ENCODE results near the gene NAALADL2.
"Not testable (repeated sequence)": the region's sequence is repeated elsewhere in the genome, so short reads cannot be mapped to it uniquely, and the experiment has no call there.

Gene NAALADL2

DNA sequence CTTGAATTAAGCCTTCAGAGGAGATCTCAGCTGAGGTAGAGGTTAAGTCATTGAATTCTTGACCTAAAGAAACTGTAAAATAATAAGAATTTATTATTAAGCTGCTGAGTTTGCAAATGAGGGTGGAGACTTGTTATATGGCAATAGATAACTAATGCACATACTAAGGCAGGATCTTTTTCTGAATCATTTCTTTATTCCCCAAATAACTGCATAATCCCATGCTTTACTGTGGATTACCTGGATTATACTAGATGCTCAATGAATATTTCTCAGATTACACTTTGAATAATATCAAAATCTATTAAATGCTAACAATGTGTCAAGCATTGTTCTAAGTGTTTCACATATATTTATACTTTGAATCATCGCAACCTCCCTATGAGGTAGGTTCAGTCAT, 532.5 kb downstream of the NAALADL2 start:
- DNase-seq: no peak

DNA sequence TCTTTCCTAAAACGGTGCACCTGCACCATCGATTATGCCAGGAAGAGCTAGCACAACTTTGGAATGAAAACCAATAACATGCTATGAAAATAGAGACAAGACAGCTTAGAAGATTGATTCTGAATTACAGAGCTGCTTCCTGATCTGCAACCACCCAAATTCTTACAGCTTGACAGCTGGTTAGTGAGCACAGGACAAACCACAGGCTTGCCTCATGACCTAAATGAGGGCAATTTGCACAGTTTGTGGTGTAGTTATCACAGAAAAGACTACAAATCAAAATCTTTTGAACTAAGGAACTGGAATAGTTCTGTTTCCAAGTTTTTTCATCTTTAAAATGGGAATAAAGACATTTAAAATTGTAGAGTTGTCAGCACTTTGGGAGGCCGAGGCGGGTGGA, 533.5 kb downstream of the NAALADL2 start:
- DNase-seq: no peak

DNA sequence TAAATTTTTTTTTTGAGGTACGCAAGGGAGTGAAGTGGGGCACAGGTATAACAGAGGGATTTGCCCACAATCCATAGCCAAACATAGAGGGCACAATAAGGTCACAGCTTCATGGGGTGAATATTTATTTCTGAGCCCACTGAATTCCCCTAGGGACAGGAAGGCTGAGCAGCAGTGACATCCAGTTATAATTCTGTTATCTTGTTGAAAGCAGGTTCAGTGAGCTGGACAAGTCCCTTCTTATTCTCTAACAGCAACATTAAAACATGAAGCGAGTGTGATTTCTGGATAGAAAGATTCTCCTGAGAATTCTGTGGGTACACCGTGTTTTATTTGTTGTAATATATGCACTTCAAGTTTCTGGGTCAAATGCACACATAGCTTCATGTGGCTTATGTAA, 538.2 kb downstream of the NAALADL2 start:
- DNase-seq: no peak

DNA sequence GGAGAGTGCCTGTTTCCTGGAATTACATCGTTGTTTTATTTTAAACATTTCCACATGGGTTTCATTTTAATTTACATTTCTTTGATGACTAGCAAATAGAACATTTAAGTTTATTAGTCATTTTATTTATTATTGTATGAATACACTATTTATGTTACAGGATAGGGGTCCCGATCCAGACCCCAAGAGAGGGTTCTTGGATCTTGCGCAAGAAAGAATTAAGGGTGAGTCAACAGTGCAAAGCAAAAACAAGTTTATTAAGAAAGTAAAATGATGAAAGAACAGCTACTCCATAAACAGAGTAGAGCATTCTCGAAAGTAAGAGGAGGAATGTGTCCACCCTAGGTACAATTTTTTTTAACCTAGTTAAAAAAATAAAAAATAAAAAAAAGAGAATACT, 539.5 kb downstream of the NAALADL2 start:
- DNase-seq: no peak

DNA sequence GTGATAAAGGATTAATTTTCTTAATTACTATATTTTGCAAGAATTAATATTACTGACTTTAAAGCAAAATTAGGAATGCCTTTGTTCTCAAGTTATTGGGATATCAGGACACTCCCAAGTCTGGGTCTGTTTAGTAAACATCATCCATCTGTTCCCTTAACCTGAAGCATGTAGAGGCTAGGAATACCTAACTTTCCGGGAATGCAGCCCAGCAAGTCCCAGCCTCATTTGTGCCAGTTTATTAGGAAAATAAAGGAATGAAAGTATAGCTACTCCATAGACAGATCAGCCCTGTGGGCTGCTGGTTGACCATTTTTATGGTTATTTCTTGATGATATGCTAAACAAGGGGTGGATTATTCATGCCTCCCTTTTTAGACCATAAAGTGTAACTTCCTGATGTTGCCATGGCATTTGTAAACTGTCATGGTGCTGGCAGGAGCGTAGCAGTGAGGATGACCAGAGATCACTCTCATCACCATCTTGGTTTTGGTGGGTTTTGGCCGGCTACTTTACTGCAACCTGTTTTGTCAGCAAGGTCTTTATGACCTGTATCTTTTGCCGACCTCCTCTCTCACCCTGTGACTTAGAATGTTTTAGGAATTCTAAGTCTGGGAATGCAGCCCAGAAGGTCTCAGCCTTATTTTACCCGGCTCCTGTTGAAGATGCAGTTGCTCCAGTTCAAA, 540.2 kb downstream of the NAALADL2 start:
- DNase-seq: no peak

DNA sequence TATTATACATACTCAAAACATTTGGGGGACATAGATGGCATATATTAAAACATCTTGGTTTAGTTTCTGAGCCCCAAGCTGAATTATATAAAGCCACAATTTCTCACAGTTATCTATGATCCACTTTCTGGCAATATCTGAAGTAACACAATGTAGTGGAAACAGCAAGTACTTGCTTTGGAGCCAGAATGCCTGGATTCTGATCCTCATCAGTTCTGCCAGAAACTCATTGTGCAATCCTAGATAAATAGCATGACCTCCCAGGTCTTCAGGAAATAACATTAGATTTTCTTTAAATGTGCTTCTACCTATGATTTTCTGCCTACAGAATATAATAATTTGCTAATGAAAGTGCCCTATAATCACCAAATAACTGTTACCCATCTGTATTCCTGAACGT, 544.9 kb downstream of the NAALADL2 start:
- no peak for DNase-seq

DNA sequence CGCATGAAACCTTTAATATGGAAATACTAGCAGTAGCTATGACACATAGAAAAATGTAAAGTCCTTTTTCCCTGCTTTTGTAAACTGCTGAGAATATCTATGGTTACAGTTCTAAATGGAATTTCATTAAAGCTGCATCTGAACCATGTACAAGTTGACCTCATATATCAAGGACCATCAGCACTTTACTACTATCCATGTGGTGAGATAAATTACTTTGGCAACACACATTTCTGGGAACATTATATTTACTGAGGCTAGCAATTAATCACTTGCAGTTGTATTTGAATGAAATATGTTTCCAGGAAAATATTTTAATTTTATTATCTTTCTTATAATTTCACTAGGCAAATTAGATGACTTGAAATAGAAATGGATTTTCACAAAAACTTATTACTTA, 545.5 kb downstream of the NAALADL2 start:
- DNase-seq: no peak

DNA sequence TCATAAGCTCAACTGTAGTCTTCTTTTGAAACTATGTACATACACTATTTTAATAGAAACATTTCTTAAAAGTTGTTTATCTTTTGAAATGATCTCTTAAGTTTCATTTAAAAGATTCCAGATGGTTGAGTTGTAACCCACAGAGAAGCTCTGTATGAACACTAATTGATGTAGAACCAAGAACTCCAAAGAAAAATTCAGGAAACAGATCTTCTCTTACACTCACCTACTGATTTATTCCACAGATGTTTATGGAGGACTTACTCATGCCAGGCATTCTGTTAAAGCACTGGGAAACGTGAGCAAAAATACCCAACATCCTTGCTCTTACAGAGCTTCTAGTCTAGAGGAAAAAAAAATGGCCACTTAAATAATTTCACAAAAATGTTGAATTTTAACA, 551.1 kb downstream of the NAALADL2 start:
- DNase-seq: no peak

DNA sequence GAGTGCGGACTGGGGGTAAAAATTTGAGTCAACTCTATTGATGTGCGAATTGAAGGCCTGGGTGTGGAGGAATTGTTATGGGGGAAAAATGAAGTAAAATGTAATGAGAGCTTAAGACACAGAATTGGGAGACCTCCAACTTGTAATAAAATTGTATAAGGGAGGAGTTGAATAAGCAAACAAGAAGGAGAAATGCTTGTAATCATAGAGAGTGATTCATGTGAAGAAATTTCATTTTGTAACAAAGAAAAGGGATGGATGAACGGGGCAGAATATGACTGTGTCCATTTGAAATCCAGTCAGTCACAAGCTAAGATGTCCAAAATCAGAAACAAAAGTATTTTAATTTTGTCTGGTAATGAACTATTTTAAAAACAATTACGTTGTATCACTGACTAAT, 552.3 kb downstream of the NAALADL2 start:
- no peak for DNase-seq

DNA sequence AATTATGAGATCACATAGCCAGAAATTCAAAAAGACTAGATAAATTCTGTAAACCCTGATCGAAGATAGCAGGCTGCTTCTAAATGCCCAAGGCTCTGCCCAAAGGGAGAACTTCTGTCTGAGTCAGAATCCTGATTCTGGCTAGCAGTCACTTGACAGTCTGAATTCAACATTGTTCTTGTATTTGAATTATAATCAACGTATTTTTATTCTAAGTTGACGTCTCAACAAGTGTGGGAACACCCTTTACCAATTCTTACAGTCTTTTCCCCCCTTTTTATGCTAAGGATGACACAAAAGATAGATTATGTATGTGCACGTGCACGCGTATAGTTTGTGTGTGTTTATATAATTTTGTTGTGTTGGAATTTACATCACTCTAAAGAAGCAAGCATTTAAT, 552.8 kb downstream of the NAALADL2 start:
- DNase-seq: no peak

DNA sequence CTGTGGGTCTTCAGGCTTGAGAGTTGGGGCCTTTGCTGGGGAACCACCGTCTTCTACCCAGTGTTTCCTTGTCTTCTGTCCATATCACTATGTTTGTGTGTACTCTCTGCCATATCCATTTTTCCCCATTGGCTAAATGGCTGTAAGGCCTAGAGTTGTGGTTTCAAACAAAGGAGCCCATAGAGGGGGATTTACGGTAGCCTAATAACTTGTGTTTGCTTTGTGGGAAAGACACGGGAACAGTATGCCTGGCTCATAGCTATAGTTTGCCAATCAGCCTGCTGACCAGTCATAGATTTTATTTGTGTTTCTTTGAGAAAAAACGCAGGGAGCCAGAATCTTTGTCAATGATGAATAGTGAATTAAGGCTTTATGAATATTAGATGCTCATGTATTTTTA, 554.8 kb downstream of the NAALADL2 start:
- no peak for DNase-seq

DNA sequence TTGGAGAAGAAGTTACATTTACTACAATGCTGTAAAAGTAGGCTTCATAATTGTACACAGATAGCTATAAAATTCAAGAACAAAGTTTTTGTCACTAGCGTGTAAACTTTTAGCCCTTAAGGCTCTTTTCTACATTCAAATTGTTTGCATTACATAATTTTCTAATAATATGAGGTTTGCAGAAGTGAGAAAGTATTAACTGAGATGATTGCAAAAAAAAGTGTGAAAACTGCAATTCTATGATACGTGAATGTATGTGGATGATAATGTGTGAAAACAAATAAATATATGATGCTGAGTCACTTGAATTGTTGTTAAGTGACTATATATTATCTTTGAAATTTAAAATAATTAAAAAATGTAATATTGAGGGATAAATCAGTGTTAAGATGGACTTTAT, 557.5 kb downstream of the NAALADL2 start:
- no peak for DNase-seq

DNA sequence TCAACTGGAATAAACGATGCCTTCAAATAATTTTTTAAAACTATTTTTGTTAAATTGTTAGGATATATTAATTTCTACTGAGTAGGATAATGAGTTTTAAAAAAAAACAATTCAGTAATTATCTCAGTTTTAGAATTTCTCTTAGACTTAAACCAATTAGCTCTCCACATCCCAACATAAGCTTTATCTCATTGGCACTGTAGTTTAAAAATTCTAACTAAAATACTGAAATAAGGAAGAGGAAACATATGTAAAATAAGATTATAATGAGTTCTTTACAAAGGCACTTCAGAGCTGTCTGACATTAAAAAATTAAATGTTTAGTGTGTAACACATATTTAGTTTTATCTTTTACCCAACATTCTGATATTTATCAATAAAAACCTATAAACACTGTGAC, 558.3 kb downstream of the NAALADL2 start:
- no peak for DNase-seq

DNA sequence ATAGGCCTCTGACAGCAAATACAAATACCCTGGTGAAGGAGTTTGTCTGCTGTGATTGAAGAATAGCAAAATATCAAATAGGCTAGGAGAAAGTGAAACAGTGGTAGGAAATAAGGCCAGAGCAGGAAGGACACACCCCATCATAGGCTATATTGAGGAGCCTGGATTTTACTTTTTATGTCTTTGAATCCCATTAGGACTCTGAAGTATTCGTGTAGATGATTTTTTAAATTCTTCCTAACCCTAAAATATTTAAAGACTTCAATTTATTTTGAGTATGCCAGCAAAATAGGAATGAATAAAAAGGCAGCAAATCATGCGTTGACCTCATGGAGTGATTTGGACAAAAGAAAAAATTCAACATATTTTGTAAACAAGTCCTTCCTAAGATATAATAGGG, 562.8 kb downstream of the NAALADL2 start:
- no peak for DNase-seq

DNA sequence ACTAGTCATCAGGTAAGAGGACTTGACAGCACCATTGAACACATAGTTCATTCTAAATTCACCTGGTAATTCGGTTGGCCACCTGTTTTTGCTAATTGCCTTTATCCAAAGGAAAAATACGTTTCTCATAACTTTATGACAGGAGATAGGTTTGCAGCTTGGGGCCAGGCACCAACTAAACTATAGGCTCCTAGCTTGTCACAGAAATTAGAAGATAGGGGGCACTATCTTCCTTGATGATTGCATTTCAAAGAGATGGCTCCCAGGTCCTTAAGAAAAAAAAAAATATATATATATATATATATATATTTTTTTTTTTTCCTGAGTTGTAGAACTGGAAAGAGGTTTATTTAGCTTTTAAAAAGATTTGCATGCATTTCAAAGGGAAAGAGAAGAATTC, 563.6 kb downstream of the NAALADL2 start:
- no peak for DNase-seq

DNA sequence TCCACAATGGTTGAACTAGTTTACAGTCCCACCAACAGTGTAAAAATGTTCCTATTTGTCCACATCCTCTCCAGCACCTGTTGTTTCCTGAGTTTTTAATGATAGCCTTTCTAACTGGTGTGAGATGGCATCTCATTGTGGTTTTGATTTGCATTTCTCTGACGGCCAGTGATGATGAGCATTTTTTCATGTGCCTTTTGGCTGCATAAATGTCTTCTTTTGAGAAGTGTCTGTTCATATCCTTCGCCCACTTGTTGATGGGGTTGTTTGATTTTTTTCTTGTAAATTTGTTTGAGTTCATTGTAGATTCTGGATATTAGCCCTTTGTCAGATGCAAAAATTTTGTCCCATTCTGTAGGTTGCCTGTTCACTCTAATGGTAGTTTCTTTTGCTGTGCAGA, 564.7 kb downstream of the NAALADL2 start:
- DNase-seq: not testable (repeated sequence)

DNA sequence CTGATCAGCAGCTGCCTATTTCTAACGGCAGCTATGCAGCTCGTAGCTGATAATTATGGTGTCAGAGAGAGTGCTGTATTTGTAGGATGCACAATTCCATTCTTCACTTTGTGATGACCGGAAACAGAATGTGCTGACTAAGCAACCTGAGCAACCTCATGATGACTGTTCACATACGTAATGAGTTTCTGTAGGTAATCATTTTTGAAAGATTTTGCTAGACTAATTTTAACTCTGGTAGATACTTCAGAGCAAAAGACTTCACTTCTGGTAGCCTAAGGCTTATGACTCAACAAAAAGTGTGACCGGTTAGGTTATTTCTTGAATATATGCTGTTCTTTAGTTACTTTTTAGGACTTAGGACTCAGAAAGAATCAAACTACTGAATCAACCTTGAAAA, 567.7 kb downstream of the NAALADL2 start:
- no peak for DNase-seq

DNA sequence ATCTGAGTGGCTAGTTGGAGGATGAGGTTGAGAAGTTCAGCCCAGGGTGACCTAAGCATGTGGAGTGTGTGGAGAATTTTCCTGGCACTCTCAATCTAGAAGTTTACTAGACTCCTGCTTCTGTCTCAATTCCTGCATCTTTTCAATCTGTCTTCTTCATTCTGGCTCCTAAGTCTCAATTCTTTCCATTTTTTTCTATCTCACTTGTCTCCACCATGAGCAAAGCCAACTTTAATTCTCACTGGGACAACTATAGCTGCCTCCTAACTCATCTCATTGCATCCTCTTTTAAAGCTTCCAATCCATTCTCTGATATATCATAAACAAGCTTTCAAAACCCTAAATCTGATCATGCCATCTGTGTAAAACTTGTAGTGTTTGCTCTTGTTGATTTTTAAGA, 569.3 kb downstream of the NAALADL2 start:
- DNase-seq: no peak

DNA sequence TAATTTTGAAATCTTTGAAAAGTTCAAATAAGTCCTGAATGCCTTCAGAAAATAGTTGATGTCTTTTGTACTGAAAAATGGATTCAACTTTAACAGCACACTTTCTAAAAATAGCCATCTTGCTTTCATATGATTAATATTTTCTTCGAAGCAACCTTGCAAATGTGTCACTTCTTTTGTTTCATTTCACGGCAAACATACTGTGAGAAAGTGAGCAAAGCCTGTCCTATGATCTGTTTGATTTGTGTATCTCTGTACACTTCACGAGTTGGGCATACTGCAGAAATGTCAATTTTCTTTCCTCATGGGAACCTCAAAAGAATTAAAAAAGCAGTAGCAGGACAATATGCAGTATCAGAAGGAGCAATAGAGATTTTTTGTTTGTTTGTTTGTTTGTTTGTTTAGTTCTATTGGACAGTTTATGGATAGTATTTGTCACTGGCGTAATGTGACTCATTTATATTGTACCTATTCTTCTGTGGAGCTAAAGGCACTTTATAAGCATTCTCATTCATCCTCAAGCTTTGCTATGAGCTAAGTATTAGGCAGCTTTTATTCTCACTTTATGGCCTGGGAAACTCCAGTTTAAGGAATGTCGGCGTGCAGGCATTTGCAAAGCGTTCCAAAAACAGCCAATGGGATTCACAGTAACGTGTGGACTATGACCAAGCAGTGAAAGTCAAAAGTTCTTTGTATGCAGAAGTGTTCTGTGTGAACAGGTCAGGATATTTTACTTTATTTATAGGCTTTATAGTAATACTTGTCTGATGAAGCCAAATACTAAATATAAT, 572.0 kb downstream of the NAALADL2 start:
- DNase-seq: no peak

DNA sequence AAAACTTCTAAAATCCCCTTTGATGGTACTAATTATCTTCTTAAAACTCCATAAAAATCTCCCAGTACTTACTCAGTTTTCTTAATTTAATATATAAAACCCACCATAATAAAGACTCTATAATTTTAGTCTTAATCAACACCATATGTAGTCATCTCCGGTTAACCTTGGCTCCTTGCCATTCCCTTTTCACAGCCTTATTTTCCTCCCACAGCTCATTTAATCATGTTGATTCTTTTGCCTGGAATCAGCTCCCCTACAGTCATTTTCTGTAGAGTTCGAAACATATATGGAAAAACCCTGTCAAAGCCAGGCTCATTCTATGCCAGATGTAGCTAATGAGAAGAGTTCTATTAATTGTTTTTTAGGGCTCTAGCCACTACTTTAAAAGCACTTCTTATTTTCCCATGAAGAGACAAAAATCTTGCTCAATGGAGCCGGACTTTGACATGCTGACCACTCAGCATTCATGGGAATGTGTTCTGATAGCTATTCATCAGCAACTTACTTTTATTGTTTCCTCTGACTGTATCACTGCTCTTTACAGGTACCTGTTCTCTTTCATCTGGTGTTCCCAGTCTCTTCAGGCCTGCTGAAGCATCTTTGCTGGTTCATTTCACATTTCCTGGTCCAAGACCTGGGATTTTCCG, 573.4 kb downstream of the NAALADL2 start:
- no peak for DNase-seq

DNA sequence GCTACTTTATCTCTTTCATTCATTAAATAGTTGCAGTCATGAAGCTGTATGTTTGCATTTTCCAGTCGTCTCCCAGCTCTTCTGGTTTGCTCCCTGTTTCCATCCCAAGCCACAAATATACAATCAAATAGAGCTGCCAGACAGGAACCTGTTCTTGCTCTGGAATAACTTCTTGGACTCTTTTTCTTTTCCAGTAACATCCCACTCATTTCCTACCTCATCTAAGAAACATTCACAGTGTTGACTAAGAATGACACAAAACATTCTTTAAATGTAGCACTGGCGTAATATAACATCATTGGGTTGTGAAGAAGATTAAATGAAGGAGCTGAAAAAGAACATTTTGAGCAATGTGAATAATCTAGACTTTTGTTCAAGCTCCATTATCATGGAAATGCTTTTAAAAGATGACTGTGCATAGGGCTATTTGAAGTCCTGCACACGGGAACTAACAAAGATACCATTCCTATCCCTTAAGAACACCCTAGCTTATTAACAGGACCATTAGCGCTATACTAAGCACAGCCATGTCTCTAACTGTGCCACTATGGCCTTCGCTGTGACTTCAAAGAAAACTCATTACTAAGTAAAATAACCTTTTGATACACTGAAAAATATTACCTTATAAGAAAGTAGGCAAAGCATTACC, 574.0 kb downstream of the NAALADL2 start:
- DNase-seq: no peak

DNA sequence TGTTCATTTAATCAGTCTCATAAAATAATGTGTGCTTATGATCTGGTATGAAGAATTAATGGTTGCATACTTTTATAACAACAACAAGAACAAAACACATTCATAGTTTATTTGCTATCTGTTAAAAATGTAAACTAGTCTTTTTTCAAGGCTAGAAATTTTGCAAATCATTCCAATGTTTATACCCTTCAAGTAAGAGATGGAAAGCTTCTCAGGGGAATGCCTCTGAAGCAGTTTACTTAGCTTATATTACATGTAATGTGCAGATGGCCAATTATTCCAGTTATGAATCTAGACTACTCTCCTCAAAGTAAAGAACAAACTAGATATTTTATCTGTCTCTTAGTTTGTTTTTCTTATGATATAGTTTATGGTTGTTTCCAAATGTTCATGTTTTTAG, 575.4 kb downstream of the NAALADL2 start:
- no peak for DNase-seq

DNA sequence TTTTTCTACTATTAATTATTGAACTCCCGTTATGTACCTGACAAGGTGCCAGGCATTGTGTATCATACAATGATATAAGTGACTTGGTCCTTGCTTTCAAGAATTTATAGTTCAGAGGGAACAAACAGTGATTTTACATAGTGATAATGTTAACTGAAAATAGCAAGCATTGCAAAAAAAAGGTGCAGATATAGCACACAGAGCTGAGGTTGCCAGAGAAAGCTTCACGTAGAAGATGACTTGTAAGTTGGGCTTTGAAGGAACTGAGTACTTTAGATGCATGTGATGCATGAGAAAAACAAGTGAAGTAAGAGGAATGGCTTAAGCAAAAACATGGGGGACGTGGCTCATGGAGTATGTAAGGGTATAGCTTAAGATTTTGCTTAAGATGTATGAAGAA, 584.5 kb downstream of the NAALADL2 start:
- no peak for DNase-seq

DNA sequence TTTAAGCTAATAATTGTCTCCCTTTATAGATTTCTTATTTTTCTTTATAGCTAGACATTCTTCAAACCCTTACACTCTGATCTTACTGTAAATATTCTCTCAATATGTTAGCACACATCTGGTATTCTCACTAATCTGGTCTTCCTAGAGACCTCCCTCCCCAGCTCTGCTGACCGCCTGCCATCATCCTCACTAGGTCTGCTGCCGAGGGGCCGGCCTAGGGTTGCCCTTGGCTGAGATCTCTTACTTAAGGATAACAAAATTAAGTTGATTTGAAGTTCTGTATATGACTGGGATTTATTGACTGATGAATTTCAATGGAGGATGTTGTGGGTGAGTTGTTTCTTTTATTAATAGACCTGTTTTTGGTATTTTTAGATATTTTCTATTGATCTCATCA, 586.6 kb downstream of the NAALADL2 start:
- DNase-seq: no peak
